ENCODE results near the gene C11orf87.

Gene C11orf87

DNA sequence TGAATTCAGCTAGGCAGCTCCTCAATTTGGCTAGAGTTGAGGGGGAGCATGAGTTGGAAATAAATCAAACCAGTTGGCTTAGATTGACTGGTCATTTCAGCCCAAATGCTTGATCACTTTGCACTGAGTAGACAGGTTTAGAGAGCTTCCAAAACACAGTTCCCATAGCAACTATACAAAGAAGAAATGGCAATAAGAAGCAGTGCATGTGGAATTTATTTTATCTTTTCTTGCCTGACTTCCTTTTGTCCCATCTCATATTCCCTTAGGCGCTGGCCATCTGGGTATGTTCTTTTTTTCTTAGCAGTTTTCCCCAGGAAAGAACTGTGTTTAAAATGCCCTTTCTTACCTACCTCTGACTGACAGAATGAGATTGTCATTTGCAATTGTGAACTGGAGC, 38.7 kb upstream of the C11orf87 start:
- no peak for TF ChIP-seq CTCF (IDR thresholded peaks at IDR 0.05)
- Histone ChIP-seq H3K27ac (no peak overlapping the region), H3K4me1 (ENCODE audit: control insufficient read depth in 1 of 2, insufficient read depth in 1 of 2, low read depth in 1 of 2, low read length in 1 of 2) (no peaks in the 10 kb centered on the region), H3K36me3 (no peaks in the 10 kb centered on the region), H3K9me3 (no peaks in the 10 kb centered on the region), H3K4me3 (ENCODE audit: low read depth in 1 of 2, low read length in 1 of 2) (no peak overlapping the region), H3K27me3 (no peaks in the 10 kb centered on the region)

DNA sequence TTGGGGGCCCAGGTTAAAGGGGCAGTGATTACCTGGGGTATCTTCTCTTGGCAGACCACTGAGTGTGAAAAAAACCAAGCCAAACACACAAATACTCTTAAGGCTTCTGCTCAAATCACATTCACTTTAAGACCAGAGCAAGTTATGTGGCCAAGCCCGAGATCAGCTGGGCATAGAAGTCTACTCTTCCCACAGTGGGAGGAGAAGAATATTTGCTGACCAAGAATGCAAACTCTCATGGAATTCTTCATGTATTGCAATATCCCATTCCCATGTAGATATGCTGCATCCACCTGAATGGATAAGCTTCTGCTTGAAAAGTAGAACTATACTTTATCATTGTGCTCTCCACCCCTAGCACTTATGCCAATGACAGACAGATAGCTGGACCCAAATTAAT, 37.1 kb upstream of the C11orf87 start:
- H3K27ac ChIP-seq = no peak overlapping the region
- H3K27me3 ChIP-seq = no peaks in the 10 kb centered on the region
- H3K4me3 ChIP-seq (ENCODE audit: low read depth in 1 of 2, low read length in 1 of 2) = no peak overlapping the region
- H3K4me1 ChIP-seq (ENCODE audit: control insufficient read depth in 1 of 2, insufficient read depth in 1 of 2, low read depth in 1 of 2, low read length in 1 of 2) = no peaks in the 10 kb centered on the region
- no peaks in the 10 kb centered on the region for H3K36me3 ChIP-seq
- H3K9me3 ChIP-seq = no peaks in the 10 kb centered on the region
- TF ChIP-seq CTCF (IDR thresholded peaks at IDR 0.05) = no peak

DNA sequence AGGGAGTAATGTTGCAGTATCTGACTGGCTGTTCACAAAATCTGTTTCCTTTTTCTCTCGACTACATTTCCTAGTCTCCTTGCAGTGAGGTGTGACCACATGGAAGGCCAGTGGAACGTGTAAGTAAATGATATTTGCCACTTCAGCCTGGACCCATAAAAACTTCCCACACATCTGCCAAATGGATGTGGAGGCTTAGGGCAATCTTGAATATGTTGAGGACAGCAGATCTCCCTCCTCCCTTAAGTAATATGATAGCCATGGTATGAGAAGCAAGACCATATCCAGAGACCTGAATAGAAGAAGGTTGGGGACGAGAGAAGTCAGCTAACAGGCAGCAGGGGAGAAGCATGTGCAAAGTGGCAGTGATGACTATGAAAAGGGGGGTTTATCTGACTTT, 33.0 kb upstream of the C11orf87 start:
- Histone ChIP-seq H3K36me3 (no peaks in the 10 kb centered on the region), H3K27me3 (no peaks in the 10 kb centered on the region), H3K9me3 (no peaks in the 10 kb centered on the region), H3K4me1 (ENCODE audit: control insufficient read depth in 1 of 2, insufficient read depth in 1 of 2, low read depth in 1 of 2, low read length in 1 of 2) (no peaks in the 10 kb centered on the region), H3K4me3 (ENCODE audit: low read depth in 1 of 2, low read length in 1 of 2) (no peak overlapping the region), H3K27ac (no peak overlapping the region)
- TF ChIP-seq CTCF (IDR thresholded peaks at IDR 0.05) = no peak

GRCh38 chr11:109390752-109391151, 31.2 kb upstream of the C11orf87 start:
- no peak for TF ChIP-seq CTCF (IDR thresholded peaks at IDR 0.05)
- Histone ChIP-seq H3K36me3 (no peaks in the 10 kb centered on the region), H3K27me3 (no peaks in the 10 kb centered on the region), H3K27ac (no peak overlapping the region), H3K4me3 (ENCODE audit: low read depth in 1 of 2, low read length in 1 of 2) (no peak overlapping the region), H3K9me3 (no peaks in the 10 kb centered on the region), H3K4me1 (ENCODE audit: control insufficient read depth in 1 of 2, insufficient read depth in 1 of 2, low read depth in 1 of 2, low read length in 1 of 2) (no peaks in the 10 kb centered on the region)

GRCh38 chr11:109401545-109401944, 20.4 kb upstream of the C11orf87 start:
- no peak for TF ChIP-seq CTCF (IDR thresholded peaks at IDR 0.05)
- H3K36me3 ChIP-seq = no peaks in the 10 kb centered on the region
- no peak overlapping the region for H3K27ac ChIP-seq
- no peaks in the 10 kb centered on the region for H3K9me3 ChIP-seq
- H3K4me3 ChIP-seq (ENCODE audit: low read depth in 1 of 2, low read length in 1 of 2) = no peak overlapping the region
- H3K4me1 ChIP-seq (ENCODE audit: control insufficient read depth in 1 of 2, insufficient read depth in 1 of 2, low read depth in 1 of 2, low read length in 1 of 2) = no peaks in the 10 kb centered on the region
- no peaks in the 10 kb centered on the region for H3K27me3 ChIP-seq

- Histone ChIP-seq H3K4me1 (ENCODE audit: control insufficient read depth in 1 of 2, insufficient read depth in 1 of 2, low read depth in 1 of 2, low read length in 1 of 2) (no peaks in the 10 kb centered on the region), H3K27me3 (no peaks in the 10 kb centered on the region), H3K36me3 (no peaks in the 10 kb centered on the region), H3K9me3 (no peaks in the 10 kb centered on the region), H3K27ac (no peak overlapping the region), H3K4me3 (ENCODE audit: low read depth in 1 of 2, low read length in 1 of 2) (no peak overlapping the region)
- TF ChIP-seq CTCF (IDR thresholded peaks at IDR 0.05) = no peak
Measured at GRCh38 chr11:109405671-109406070, 16.3 kb upstream of the C11orf87 start.
